ENCODE measurements around the gene MRPL43. TPM values are rescaled to one million over a fixed set of nuclear protein-coding genes. Genes with fewer than 3 reads are reported as not detected.

MRPL43 gene
- total and polyA plus RNA-seq, 12 donors = 43.8 to 123 (median 55.5) TPM

DNA sequence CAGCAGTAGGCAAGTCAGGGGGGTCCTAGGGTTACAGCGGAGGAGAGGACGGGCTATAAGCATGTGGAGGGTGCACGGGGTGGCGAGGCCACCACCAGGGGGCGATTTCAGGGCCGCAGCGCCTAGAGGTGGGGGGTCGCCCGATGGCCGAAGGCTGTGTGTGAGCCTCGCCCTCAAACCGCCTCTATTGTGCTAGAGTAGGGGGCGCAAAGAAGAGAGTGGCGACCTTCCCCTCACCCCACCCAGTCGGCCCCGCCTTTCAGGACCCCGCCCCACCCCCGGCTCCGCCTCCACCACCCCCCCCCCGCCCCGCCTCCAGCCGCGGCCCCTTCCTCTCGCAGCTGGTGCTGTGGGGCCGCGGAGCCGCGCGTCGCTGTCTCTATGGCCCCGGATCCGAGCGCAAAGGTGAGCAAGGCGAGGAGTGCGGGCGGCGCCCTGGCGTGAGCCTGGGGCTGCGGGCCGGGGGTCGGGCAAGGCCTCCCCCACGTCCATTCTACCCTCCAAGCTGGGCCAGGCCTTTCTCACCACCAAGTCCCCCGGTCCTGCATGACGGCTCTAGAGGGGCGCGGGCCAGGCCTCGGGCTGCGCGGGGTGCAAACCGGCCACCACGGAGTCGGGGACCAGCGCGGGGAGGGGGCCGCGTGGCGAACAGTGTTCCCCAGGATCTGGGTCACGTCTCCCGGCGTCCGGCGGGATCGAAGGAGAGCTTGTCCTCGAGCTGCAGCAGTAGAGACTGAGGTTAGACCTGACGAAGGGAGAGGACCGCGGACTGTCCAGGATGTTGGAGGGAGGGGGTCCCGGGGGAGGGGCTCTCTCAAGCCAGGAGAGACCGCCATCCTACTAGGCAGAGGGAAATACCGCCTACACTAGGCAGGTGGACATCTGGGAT lies 17.9 kb downstream of the MRPL43 start, which contains the start of gene SEMA4G:
Gene SEMA4G, plus strand, starts transcription at position 318 of the 889 bp plus-strand sequence. CDS start 3,409 bp downstream, outside the sequence.
- Histone ChIP-seq H3K27ac (no peak within 1 kb of the TSS), H3K4me1 (peaks cover 3 to 23% (median 15%) of the 10 kb centered on the region in 9 donors), H3K9me3 (no peaks in the 10 kb centered on the region), H3K36me3 (peaks cover 0 to 25% (median 4%) of the 10 kb centered on the region in 9 donors), H3K27me3 (peaks cover 0 to 7% (median 0%) of the 10 kb centered on the region in 7 donors), H3K4me3 (peak within 1 kb of the TSS; percentile 27 to 67 (median 58))
- TF ChIP-seq, protein P1, sequence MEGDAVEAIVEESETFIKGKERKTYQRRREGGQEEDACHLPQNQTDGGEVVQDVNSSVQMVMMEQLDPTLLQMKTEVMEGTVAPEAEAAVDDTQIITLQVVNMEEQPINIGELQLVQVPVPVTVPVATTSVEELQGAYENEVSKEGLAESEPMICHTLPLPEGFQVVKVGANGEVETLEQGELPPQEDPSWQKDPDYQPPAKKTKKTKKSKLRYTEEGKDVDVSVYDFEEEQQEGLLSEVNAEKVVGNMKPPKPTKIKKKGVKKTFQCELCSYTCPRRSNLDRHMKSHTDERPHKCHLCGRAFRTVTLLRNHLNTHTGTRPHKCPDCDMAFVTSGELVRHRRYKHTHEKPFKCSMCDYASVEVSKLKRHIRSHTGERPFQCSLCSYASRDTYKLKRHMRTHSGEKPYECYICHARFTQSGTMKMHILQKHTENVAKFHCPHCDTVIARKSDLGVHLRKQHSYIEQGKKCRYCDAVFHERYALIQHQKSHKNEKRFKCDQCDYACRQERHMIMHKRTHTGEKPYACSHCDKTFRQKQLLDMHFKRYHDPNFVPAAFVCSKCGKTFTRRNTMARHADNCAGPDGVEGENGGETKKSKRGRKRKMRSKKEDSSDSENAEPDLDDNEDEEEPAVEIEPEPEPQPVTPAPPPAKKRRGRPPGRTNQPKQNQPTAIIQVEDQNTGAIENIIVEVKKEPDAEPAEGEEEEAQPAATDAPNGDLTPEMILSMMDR (IDR thresholded peaks at IDR 0.05) = peak; percentile 41 to 77 (median 73)
- DNase-seq = peak; percentile 23 to 62
- 2% methylated on average over 67 to 70 of the region's 70 CpGs for WGBS, 2 donors
- intact Hi-C loops (cut with DNase I) = no loop called here
- ATAC-seq = peak; percentile 69 to 85 (median 81)

DNA sequence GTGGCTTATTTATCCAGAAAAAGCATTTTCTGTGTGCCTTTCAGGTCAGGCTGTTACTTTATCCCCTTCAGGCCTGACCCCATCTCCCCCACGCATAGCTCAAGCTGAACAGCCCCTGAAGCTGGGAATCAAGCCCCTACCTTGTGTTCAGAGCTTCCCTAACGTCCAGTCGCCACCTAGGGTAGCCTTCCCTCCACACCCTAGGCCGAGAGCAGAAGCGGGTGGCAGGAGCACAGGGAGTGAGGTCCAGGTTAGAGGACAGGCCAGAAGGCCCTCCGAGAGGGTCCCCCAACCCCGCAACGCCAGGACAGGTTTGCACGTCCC lies 18.5 kb downstream of the MRPL43 start:
- no peaks in the 10 kb centered on the region for H3K9me3 ChIP-seq
- H3K27me3 ChIP-seq = peaks cover 0 to 7% (median 0%) of the 10 kb centered on the region in 7 donors
- intact Hi-C loops (cut with DNase I) = loop anchor here in 1 of 10 donors (1.0 kb wide), 1 partner anchor 45 kb away; no protein-coding TSS in a partner anchor
- H3K4me1 ChIP-seq = peaks cover 3 to 23% (median 15%) of the 10 kb centered on the region in 9 donors
- WGBS, 2 donors = 13 to 18% methylated on average over 9 of the region's 9 CpGs
- peaks cover 0 to 31% (median 5%) of the 10 kb centered on the region in 9 donors for H3K36me3 ChIP-seq
- TF ChIP-seq, protein P1 (IDR thresholded peaks at IDR 0.05) = no peak
- H3K27ac ChIP-seq = no peak overlapping the region
- ATAC-seq = peak in 4 of 8 donors; percentile 12 to 29 (median 14)
- DNase-seq = no peak
- H3K4me3 ChIP-seq = peak overlapping the region; percentile 27 to 67 (median 58)

- intact Hi-C loops (cut with DNase I) = loop anchor here in 1 of 10 donors (1.0 kb wide), 1 partner anchor 46 kb away; no protein-coding TSS in a partner anchor
Measured at GRCh38 chr10:100968062-100968736, 19.1 kb downstream of the MRPL43 start.

More at GRCh38 chr10:100968062-100968736, 19.1 kb downstream of the MRPL43 start:
- 83 to 90% methylated on average over 2 of the region's 2 CpGs for WGBS, 2 donors
- Histone ChIP-seq H3K4me1 (peaks cover 3 to 23% (median 15%) of the 10 kb centered on the region in 9 donors), H3K9me3 (no peaks in the 10 kb centered on the region), H3K36me3 (peaks cover 0 to 37% (median 7%) of the 10 kb centered on the region in 9 donors), H3K27me3 (peaks cover 0 to 7% (median 0%) of the 10 kb centered on the region in 7 donors), H3K27ac (no peak overlapping the region), H3K4me3 (no peak overlapping the region)
- TF ChIP-seq, protein P1 (IDR thresholded peaks at IDR 0.05) = no peak
- DNase-seq = no peak
- no peak for ATAC-seq

All from heart right ventricle (tissue), 16 donors.